Prostate gland (tissue), 2 donors: ENCODE measurements around the gene PPP1R12B.

ENCODE experiments used
- POLR2A ChIP-seq: fragments of 450-650 bp; IDR thresholded peaks from one replicate; pipeline ENCODE4 v1.6.1; 2016; ENCODE audit warnings: antibody characterized with exemption, mild to moderate bottlenecking
- TF ChIP-seq, protein P1 (sequence below), 4 experiments: fragments of 200-600 bp in 2 of 4; fragments of 450-650 bp in 2 of 4; sonication (generic) in 2 of 4; IDR thresholded peaks; 1 replicate in 3 of 4; 2 replicates in 1 of 4; pipeline ENCODE4 v1.5.1; 2016 to 2019; ENCODE audit warnings: antibody characterized with exemption in 4 of 4, mild to moderate bottlenecking in 2 of 4, moderate library complexity in 2 of 4

DNA sequence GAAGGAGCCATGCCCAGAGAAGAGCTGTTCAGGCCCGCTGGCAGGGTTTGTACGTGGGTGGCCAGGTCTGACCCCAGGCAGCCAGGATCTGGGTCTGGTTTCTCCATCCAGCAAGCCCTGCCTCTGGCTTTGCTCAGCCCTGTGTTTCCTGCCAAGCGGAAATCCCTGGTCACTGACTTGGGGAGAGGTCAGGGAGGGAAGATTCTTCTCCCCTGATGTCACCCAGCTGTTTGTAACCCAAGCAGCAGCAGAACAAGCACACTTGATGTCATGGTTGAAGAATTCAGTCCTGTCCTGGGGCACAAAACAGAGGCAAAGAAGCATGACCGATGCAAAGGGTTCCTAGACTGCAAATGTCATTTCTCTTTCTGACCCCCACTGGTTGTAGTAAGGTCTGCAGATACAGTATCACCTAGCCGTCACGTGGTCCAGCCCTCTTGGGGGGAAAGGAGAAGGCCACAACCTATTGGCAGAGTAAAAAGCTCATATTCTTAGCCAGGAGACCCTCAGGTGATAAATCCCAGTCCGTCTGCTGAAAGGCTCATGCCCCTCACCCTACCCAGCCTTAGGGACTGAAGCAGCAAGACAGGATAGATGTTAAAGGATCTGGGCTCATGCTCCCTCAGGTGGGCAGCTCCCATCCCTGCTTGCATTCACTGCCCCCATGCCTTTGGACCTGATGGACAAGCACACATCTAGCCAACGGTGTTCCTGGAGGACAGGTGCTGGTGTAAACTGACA lies 240.9 kb downstream of the PPP1R12B start:
- TF ChIP-seq, protein P1, sequence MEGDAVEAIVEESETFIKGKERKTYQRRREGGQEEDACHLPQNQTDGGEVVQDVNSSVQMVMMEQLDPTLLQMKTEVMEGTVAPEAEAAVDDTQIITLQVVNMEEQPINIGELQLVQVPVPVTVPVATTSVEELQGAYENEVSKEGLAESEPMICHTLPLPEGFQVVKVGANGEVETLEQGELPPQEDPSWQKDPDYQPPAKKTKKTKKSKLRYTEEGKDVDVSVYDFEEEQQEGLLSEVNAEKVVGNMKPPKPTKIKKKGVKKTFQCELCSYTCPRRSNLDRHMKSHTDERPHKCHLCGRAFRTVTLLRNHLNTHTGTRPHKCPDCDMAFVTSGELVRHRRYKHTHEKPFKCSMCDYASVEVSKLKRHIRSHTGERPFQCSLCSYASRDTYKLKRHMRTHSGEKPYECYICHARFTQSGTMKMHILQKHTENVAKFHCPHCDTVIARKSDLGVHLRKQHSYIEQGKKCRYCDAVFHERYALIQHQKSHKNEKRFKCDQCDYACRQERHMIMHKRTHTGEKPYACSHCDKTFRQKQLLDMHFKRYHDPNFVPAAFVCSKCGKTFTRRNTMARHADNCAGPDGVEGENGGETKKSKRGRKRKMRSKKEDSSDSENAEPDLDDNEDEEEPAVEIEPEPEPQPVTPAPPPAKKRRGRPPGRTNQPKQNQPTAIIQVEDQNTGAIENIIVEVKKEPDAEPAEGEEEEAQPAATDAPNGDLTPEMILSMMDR (IDR thresholded peaks at IDR 0.05), result no peak
- no peak for TF ChIP-seq POLR2A
